NCI-H2081 (cell line): ENCODE data around the gene NCR3LG1.
A peak's percentile ranks its signal among the peaks of the same experiment; 100 is the strongest.

ENCODE experiments used
- DNase-seq, 2 experiments: peaks; one replicate each; lab custom pipeline; 2025; lab: John Stamatoyannopoulos, UW

The NCR3LG1 gene

GRCh38 chr11:17371614-17372013 lies 20.0 kb downstream of the NCR3LG1 start:
- DNase-seq = peak in 1 of 2 experiments; percentile 16

DNA sequence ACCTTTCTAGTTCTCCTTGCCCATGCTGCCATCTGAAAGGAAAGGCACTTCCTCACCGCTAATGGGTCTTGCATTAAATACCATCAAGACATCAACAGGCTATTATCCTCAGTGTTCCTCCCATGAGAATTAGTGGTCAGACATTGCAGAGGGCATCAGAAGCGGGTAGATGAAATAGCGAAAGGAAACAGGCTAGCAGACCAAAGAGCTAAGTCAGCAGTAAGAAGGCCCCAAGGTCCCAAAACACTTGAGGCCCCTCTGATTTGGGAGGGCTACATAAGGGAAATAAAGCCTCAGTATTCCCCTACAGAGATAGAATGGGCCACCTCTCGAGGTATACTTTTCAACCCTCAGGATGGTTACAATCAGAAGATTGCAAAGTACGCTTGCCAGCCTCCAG lies 23.9 kb downstream of the NCR3LG1 start:
- DNase-seq = no peak

GRCh38 chr11:17376493-17376892 lies 24.9 kb downstream of the NCR3LG1 start:
- no peak for DNase-seq

DNA sequence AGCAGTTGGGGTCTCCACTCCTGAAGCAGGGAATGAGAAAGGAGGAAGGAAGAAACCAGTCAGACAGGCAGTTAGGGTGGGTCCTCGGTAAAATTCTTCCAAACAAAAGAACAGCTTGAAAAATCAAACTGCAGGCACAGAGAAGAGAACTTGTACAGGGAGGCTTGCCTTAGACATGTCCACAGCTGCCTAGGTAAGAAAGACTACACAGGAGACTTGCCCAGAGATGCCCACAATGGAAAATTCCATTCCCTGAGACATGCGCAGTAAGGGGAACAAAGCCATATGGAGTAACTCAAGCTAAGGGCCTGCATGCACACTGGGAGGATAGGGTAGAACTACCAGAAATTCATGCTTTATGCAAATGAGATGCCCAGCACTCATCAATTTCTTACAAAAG lies 27.1 kb downstream of the NCR3LG1 start:
- DNase-seq = no peak

- DNase-seq = no peak
Measured at GRCh38 chr11:17379383-17380180, 28.0 kb downstream of the NCR3LG1 start.

DNA sequence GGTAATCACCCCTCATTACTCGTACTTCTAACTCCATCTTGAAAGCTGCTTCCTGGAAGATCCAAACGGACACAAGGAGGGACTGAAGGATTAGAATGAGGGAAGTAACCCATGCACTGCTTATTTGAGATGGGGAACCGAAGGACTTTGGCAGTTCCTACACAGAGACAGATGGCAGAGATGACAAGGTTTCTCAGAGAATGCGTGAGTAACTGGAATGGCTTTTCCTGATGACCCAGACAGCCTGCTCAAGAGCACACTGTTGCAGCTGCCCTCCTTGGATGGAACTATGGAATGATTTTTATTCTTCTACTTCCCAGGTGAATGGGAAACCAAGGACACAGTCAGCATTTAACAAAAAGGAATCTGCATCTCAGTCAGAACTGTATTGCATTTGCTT lies 29.6 kb downstream of the NCR3LG1 start:
- no peak for DNase-seq

- DNase-seq = no peak
Measured at GRCh38 chr11:17382046-17382728, 30.6 kb downstream of the NCR3LG1 start.

DNA sequence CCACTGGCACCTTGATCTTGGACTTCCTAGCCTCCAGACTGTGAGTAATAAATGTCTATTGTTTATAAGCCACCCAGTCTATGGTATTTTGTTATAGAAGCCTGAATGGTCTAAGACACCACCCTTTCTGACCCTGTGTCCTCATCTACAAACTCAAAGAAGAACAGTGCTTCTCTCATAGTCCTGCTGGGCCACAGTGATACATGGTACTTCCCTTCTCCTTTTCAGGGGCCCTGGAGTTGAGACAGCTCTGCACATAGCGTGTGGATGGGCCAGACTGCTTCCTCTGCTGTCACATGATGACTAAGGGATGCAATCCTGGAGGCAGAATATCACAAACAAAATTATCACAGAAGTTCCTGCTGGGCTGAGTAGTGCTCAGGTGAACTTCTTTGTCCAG lies 31.9 kb downstream of the NCR3LG1 start:
- no peak for DNase-seq

DNA sequence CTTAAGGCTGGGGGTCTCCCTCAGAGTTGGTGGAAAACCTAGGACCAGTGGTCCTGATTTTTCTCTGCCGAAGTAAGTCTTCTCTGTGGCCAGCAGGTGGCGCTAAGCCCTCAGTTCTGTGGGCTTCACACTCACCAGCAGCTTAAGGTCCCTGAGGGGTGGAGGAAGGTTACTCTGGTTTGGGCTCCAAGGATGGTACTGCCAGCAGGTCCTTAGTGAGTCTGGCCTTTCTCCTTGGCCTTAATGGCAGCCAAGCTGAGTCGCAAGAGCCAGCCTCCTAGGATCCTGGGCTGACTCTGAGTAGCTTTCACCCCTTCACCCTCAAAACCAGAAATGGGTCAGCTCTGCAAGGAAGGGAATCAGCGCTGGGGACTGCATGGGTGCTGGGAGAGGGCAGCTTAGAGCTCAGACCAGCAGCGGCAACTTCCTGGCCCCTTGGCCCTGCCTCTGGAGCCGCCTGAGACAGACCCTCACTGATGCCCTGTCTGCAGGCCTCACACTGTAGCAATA lies 32.5 kb downstream of the NCR3LG1 start:
- DNase-seq = peak; percentile 84 to 85

DNA sequence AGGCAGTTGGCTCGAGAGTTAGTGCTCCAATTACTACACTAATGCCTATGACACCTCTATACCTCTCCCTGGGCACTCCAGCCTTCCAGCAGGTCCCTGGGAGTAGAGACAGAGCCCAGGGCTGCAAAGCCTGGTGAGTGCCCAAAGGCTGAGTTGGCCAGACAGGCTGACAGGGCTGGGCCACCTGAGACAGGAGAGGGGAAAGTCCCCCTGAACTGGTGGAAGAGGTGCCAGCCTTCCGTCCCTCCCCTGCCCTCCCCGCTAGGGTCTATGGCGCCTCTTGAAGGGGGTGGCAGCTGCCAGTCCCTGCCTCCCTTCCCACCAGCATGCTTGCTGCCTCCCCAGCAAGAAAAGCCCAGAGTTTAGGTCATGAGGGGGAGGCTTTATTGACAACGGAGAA lies 33.9 kb downstream of the NCR3LG1 start:
- no peak for DNase-seq

- DNase-seq = no peak
Measured at GRCh38 chr11:17385926-17386325, 34.3 kb downstream of the NCR3LG1 start.

DNA sequence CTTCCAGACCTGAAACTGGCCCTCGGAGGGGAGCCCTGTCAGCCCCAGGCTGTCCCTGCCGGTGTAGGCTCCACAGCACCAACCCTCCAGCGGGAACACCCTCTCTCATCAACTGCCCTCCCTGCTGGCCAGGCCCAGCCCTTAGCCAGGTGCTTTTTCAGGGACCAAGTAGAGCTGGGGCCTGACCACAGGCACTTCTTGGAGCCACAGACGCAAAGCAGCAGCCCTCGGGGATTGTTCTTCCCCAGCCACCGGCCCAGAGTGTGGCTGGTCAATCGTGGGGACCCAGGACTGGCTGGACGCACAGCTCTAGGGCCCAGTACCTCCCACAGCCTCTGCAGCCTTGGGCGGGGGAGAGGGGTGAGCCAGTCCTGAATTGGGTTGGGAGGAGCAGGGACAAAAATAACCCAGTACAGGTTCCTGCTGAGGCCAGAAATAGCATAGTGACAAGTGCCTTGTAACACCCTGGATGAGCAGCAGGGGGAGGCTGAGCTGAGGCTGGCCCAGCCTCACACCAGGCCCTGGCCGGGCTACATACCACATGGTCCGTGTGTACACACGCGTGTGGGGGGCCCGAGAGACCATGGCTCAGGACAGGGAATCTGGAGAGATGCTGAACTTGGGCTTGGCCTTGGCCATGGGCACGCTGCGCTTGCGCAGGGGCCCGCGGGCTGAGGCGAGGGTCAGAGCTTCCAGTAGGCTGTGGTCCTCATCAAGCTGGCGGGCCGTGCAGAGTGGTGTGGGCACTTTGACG lies 34.9 kb downstream of the NCR3LG1 start:
- DNase-seq = peak; percentile 37 to 70

- no peak for DNase-seq
Measured at GRCh38 chr11:17387254-17387653, 35.7 kb downstream of the NCR3LG1 start.

- no peak for DNase-seq
Measured at GRCh38 chr11:17387811-17388210, 36.2 kb downstream of the NCR3LG1 start.

DNA sequence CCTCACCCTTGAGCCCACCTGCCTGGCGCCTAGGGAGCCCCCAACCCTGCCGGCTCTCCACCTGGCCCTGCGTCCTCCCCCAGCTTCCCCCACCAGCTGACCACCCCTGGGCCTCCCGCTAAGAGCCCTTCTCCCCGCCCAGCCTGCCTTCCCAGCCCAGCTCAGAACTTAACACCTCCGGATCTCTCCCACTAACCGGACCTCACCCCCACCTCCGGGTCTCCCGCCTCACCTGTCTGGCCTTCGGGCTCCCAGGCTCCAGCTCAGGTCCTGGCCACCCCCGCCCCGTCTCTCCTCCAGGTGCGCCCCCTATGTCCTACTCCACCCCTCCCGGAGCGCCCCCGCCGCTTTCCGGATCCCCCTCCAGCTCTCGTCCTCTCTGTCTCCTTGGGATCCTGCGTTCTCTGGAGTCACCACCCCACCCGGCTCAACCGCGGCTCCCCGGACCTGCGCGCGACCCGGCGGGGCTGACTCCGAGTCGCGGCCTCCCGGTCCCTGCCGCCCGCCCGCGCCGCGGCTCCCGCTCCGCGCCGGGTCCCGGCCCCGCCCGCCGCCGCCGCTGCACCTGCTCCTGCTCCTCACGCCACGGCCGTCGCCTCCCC lies 37.1 kb downstream of the NCR3LG1 start, which contains the start of gene KCNJ11:
TSS of gene KCNJ11 (minus strand) at position 51 of the 602 bp plus-strand sequence. CDS start 568 bp downstream, outside the sequence.
- DNase-seq = no peak

DNA sequence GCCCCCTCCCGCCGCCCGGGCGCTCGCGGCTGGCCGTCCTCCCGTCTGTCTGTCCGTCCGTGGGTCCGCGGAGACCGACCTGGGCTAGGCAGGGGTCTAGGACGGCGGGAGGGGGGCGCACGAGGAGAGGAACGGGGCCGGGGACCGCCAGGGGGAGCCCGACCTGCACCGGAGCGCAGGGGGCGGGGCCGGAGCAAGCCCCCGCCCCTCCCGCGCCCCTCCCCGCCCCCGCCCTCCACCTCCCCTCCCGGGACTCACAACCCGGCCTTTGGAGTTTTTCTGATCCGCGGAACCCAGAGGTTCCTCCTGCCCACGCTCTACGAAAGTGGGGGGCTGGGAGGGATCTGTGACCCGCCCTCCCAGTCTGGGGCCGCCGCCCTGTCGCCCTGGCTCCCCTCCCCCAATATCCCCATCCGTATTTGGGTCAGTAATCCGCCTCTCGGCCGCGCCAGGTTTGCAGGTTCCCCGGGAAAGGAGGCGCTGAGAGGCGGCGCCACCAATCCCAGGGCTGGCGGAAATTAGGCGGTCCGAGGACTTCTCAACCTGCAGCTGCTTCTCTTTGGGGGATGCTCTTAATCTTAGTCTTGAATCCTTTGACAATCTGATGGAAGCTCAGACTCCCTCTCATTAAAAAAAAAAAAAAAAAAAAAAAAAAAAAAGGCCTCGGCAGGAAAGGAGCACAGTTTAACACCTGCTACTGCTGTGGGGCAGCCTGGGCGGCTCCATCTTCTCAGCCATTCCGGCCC lies 37.8 kb downstream of the NCR3LG1 start:
- peak; percentile 87 to 90 for DNase-seq

GRCh38 chr11:17389957-17390649 lies 38.5 kb downstream of the NCR3LG1 start:
- DNase-seq = peak in 1 of 2 experiments; percentile 57

DNA sequence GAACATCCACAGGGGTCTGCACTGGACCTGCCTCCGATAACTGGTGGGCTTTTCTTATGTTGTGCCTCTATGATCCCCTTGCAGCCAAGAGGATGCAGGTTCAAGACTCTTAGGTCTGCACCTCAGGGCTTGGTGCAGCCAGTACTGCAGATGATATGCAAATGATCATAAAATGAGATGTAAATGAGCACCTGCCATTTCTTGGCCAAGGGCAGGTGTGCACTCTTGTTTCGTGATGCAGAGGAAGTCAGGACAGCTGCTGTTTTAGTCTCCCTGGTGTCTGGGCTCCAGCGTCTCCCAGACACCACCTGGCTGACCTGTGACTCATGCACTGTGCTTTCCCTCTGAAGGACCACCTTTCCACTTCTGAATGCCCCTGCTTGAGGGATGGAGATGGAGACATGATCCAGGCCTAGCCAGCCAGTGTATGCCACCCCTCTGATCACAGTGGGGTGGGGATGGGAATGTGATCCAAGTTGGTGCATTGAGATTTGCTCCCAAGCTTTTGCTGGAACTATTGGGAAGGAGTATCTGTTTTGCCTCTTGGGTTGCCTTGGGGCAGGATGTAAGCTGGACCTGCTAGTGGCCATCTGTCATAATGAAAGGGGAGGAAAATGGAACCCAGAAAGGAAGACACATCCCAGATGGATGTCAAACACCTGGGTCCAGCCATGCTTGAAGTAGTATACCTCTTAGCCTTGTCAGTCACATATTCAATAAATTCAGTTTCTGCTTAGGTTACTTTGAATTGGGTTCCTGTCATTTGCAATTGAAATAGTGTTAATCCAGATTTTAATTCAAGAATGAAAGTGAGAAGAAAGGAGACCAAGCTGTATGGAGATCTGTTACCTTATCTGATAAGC lies 40.1 kb downstream of the NCR3LG1 start:
- peak; percentile 59 to 90 for DNase-seq

- no peak for DNase-seq
Measured at GRCh38 chr11:17392872-17393271, 41.3 kb downstream of the NCR3LG1 start.

GRCh38 chr11:17393472-17393871 lies 41.9 kb downstream of the NCR3LG1 start:
- DNase-seq = no peak
